Upper lobe of left lung (tissue), 6 donors: ENCODE results near the gene SMAD6. TPM values are rescaled to one million over a fixed set of nuclear protein-coding genes. Genes with fewer than 3 reads are reported as not detected.

Experiments
- ATAC-seq, 2 donors: fragments of 200-7000 bp; cut with Tn5 transposase; one replicate each; pipeline ENCODE4 v1.9.1; 2022; ENCODE audit warnings: mild to moderate bottlenecking in 2 of 2, moderate library complexity in 2 of 2; ENCODE audit not compliant: low FRiP score in 2 of 2
- DNase-seq, 2 donors: peaks; one replicate each; pipeline ENCODE4 v3.0.0-alpha.2; 2019 to 2020
- H3K27ac ChIP-seq, 4 donors: fragments of 200-600 bp; sonication (generic); one replicate each; pipeline ENCODE4 v1.5.1; 2016 to 2019
- H3K27me3 ChIP-seq, 4 donors: fragments of 200-600 bp; sonication (generic); one replicate each; pipeline ENCODE4 v1.5.1; 2017 to 2019
- H3K36me3 ChIP-seq, 4 donors: fragments of 200-600 bp; sonication (generic); one replicate each; pipeline ENCODE4 v1.5.1; 2016 to 2019
- H3K4me1 ChIP-seq, 4 donors: fragments of 200-600 bp; sonication (generic); one replicate each; pipeline ENCODE4 v1.5.1; 2018 to 2019
- H3K4me3 ChIP-seq, 4 donors: fragments of 200-600 bp; sonication (generic); one replicate each; pipeline ENCODE4 v1.5.1; 2017 to 2019; ENCODE audit warnings: mild to moderate bottlenecking in 2 of 4, moderate library complexity in 1 of 4
- H3K9me3 ChIP-seq, 4 donors: fragments of 200-600 bp; sonication (generic); one replicate each; pipeline ENCODE4 v1.5.1; 2018 to 2019
- EP300 ChIP-seq, 4 donors: sonication (generic); formaldehyde crosslinking; IDR thresholded peaks; one replicate each; pipeline ENCODE4 v1.5.1; 2017; ENCODE audit warnings: antibody characterized with exemption in 4 of 4, control low read depth in 2 of 4
- POLR2A ChIP-seq, 4 donors: fragments of 450-650 bp; IDR thresholded peaks; one replicate each; pipeline ENCODE4 v1.5.1; 2016 to 2017; ENCODE audit warnings: antibody characterized with exemption in 4 of 4, mild to moderate bottlenecking in 2 of 4
- POLR2AphosphoS5 ChIP-seq, 2 donors: sonication (generic); formaldehyde crosslinking; IDR thresholded peaks; one replicate each; pipeline ENCODE4 v1.5.1; 2017; ENCODE audit warnings: antibody characterized with exemption in 2 of 2
- WGBS, 2 donors: methylation state at CpG; one replicate each; pipeline ENCODE4 v1.1.5; 2017 to 2018; 5-methylcytosine and 5-hydroxymethylcytosine counted together
- total RNA-seq, 6 donors: library from RNA; depleted of rRNA in 4 of 6; stranded (reverse); fragments of >200 nt in 4 of 6; gene quantifications; one replicate each; pipeline versions ENCODE4 v1.1.0 to v1.2.1, GENCODE V29; 2016 to 2021
- TF ChIP-seq, protein P1 (sequence below), 6 experiments: fragments of 450-650 bp in 4 of 6; fragments of 200-600 bp in 2 of 6; sonication (generic) in 2 of 6; IDR thresholded peaks; one replicate each; pipeline ENCODE4 v1.5.1; 2016 to 2019; ENCODE audit warnings: antibody characterized with exemption in 6 of 6
- donor health status: DM: no; HTN: no; CAD: no; lungs with moderate emphysema.
- donor health status: DM: no; HTN: yes; CAD: no; lungs with severe emphysema.

SMAD6 gene
- total RNA-seq, 6 donors from 2014 or later = 76.6 to 377 (median 102) TPM

DNA sequence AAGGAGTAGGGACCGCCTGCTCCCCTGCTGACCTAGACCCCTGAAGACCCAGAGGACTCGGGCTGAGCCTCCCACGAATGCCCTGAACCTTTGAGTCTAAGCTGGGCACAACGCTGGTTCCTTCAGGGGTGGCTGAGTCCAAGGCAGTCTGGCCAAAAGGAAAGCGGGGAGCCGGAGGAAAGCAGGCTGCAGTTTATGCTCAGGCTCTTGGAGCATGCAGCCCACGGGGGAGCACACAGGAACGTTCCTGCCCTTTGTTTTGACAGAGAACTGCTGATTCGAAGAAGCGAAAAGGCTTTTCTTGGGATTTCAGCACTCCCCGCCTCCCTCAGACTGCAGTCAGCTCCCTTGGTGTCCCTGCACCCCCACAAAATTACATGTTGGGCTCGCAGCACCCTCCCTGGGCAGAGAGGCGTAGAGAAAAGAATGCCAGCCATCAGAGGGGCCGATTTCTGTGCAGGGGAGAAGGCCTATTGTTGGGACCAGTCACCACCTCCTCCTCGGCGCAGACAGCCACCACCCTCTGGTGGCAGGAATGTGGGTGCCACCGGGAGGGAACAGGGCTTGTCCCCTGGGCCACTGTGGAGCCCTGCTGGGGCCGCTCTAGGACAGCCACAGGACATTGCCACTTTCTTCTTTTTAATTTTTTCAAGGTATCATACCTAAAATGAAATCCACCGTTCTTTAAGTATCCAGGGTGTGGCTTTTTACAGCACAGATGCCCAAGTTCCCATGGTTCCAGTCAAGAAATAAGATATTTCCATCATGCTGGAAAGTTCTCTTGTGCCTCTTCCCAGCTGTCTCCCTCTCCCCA is 72.2 kb downstream of the SMAD6 start:
- no peaks in the 10 kb centered on the region for H3K9me3 ChIP-seq
- no peak overlapping the region for H3K4me3 ChIP-seq
- TF ChIP-seq, protein P1, sequence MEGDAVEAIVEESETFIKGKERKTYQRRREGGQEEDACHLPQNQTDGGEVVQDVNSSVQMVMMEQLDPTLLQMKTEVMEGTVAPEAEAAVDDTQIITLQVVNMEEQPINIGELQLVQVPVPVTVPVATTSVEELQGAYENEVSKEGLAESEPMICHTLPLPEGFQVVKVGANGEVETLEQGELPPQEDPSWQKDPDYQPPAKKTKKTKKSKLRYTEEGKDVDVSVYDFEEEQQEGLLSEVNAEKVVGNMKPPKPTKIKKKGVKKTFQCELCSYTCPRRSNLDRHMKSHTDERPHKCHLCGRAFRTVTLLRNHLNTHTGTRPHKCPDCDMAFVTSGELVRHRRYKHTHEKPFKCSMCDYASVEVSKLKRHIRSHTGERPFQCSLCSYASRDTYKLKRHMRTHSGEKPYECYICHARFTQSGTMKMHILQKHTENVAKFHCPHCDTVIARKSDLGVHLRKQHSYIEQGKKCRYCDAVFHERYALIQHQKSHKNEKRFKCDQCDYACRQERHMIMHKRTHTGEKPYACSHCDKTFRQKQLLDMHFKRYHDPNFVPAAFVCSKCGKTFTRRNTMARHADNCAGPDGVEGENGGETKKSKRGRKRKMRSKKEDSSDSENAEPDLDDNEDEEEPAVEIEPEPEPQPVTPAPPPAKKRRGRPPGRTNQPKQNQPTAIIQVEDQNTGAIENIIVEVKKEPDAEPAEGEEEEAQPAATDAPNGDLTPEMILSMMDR (IDR thresholded peaks at IDR 0.05) = peak; percentile 85 to 97 (median 94)
- TF ChIP-seq POLR2AphosphoS5 (IDR thresholded peaks at IDR 0.05) = peak; percentile 40 to 59
- no peak for TF ChIP-seq EP300 (IDR thresholded peaks at IDR 0.05)
- H3K36me3 ChIP-seq = peaks cover 0 to 6% (median 0%) of the 10 kb centered on the region in 4 donors
- WGBS, 2 donors = 36 to 39% methylated on average over 13 to 19 of the region's 19 CpGs
- ATAC-seq = peak; percentile 87 to 92
- H3K27me3 ChIP-seq = no peaks in the 10 kb centered on the region
- H3K27ac ChIP-seq = peak overlapping the region; percentile 31 to 68 (median 64)
- peak; percentile 88 for DNase-seq
- H3K4me1 ChIP-seq = peaks cover 57 to 86% (median 74%) of the 10 kb centered on the region in 4 donors

DNA sequence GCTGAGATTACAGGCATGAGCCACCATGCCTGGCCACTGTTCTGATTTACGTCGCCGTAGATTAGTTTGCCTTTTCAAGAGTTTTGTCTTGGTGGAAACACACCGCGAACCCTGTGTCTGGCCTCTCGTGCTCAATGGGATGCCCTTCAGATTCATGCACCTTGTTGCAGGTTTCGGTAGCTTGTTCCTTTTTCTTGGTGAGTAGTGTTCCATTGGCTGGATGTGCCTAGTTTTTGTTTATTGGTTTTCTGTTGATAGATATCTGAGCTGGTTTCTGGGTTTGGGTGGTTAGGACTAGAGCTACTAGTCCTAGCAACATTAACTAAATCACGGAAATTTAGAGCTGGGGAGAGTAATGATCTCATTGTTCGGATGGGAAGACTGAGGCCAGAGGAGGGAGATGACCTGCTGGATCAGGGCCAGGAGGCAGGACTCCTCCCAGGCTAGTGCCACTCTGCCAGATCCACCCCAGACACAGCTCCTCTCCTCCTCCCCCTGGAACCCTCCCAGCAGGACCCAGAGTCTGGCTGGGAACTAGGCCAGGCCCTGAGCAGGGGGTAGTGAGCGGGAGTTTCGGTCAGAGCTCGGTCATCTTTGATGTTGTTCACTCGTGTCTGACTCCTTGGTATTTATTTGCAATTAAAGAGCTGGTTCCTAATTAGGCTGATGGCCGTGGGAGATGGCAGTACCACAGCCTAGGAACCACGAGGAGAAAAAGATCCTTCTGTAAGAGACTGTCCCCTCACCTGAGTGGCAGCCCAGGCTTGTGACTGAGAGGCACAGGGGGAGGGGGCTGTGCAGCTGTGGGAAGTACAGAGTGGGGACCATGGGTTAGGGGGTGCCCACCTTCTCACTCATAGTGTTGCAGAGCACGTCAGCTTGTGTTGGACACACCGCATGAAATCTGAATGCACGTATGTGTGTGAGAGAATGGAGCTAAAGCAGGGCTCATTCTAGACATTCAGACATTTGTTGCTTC is 73.4 kb downstream of the SMAD6 start:
- Histone ChIP-seq H3K9me3 (no peaks in the 10 kb centered on the region), H3K4me1 (peaks cover 46 to 84% (median 65%) of the 10 kb centered on the region in 4 donors), H3K4me3 (no peak overlapping the region), H3K27ac (peak overlapping the region in 3 of 4 donors; percentile 9 to 68 (median 63)), H3K36me3 (peaks cover 0 to 9% (median 0%) of the 10 kb centered on the region in 4 donors), H3K27me3 (no peaks in the 10 kb centered on the region)
- no peak for TF ChIP-seq POLR2A (IDR thresholded peaks at IDR 0.05)
- DNase-seq = no peak
- 68 to 76% methylated on average over 18 of the region's 18 CpGs for WGBS, 2 donors
- ATAC-seq = no peak

DNA sequence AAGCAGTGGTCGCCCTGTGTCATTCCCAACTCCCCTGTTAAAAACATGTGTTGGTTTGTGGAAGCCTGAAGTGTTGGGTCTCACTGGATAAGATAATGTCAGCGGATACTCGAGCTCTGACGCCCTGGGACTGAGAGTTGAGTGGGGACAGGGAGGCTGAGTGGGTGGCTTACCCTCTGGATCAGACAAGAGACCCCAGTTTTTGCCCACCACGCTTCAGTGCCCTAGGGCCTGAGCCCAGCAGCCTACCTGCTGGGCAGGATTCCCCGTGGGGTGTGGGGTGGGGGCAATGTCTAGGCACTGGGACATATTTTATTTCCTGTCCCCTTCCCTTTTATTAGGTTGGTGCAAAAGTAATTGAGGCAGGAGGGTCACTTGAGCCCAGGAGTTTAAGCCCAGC is 75.0 kb downstream of the SMAD6 start:
- TF ChIP-seq, protein P1 (IDR thresholded peaks at IDR 0.05) = no peak
- TF ChIP-seq POLR2AphosphoS5 (IDR thresholded peaks at IDR 0.05) (no peak), EP300 (IDR thresholded peaks at IDR 0.05) (no peak), POLR2A (IDR thresholded peaks at IDR 0.05) (no peak)
- ATAC-seq (no peak), DNase-seq (no peak)
- H3K36me3 ChIP-seq = peaks cover 0 to 22% (median 8%) of the 10 kb centered on the region in 4 donors
- peaks cover 31 to 68% (median 49%) of the 10 kb centered on the region in 4 donors for H3K4me1 ChIP-seq
- peak overlapping the region in 1 of 4 donors; percentile 50 for H3K27ac ChIP-seq
- no peaks in the 10 kb centered on the region for H3K27me3 ChIP-seq
- WGBS, 2 donors = 77 to 90% methylated on average over 5 to 6 of the region's 6 CpGs
- no peaks in the 10 kb centered on the region for H3K9me3 ChIP-seq
- H3K4me3 ChIP-seq = no peak overlapping the region

DNA sequence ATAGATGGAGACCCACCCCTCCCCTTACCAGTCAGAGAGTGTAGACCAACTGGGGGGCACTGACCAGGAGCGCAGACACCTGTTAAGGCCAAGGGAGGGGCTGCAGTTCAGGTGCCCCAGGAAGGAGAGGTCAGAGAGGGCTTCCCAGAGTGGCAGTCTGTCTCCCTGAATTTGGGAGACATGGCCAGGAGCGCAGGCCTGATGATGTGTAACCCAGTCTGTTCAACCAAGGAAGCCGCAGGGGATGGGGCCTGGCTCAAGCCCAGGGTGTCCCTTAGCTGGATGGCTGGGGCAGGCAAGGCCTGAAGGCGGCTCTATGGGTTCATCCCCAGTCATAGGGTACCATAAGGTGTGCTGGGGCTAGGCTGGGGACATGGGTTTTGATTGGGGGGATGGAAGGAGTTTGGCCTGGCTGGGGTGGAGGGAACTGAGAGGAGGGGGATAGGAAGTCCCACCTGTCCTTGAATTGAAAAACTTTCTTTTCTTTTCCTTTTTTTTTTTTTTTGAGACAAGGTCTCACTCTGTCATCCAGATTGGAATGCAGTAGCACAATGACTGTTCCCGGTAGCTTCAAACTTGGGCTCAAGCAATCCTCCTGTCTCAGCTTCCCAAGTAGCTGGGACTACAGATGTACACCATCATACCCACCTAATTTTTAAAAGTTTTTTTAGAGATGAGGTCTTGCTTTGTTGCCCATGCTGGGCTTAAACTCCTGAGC is 75.7 kb downstream of the SMAD6 start:
- ATAC-seq = no peak
- no peak for DNase-seq
- H3K4me1 ChIP-seq = peaks cover 24 to 61% (median 43%) of the 10 kb centered on the region in 4 donors

More for the DNA sequence above, 75.7 kb downstream of the SMAD6 start:
- no peaks in the 10 kb centered on the region for H3K27me3 ChIP-seq
- no peak overlapping the region for H3K4me3 ChIP-seq
- TF ChIP-seq EP300 (IDR thresholded peaks at IDR 0.05) (no peak), POLR2A (IDR thresholded peaks at IDR 0.05) (no peak), POLR2AphosphoS5 (IDR thresholded peaks at IDR 0.05) (no peak)
- TF ChIP-seq, protein P1 (IDR thresholded peaks at IDR 0.05) = no peak
- 75 to 86% methylated on average over 2 to 5 of the region's 5 CpGs for WGBS, 2 donors
- H3K36me3 ChIP-seq = peaks cover 0 to 29% (median 8%) of the 10 kb centered on the region in 4 donors
- no peaks in the 10 kb centered on the region for H3K9me3 ChIP-seq
- H3K27ac ChIP-seq = peak overlapping the region in 1 of 4 donors; percentile 50
